Right atrium auricular region (tissue), 2 donors: Measurements from ENCODE around the gene FOXP2. TPM values are rescaled to one million over a fixed set of nuclear protein-coding genes. Genes with fewer than 3 reads are reported as not detected.
"Not testable (repeated sequence)": the region's sequence is repeated elsewhere in the genome, so short reads cannot be mapped to it uniquely, and the experiment has no call there.

ENCODE experiments used
- DNase-seq: peaks from one replicate; pipeline ENCODE4 v3.0.0-alpha.2; 2019; ENCODE audit warnings: low spot score
- H3K27ac ChIP-seq, 2 donors: fragments of 200-600 bp; sonication (generic); 1 replicate in 1 of 2; 2 replicates in 1 of 2; pipeline ENCODE4 v1.5.1; 2016 to 2019
- H3K27me3 ChIP-seq, 2 donors: fragments of 200-600 bp; sonication (generic); one replicate each; pipeline versions ENCODE4 v1.5.1 to v1.6.0; 2017 to 2019
- H3K36me3 ChIP-seq: fragments of 200-600 bp; sonication (generic); one replicate; pipeline ENCODE4 v1.5.1; 2016
- H3K4me1 ChIP-seq, 2 donors: fragments of 200-600 bp; sonication (generic); one replicate each; pipeline versions ENCODE4 v1.5.1 to v1.6.0; 2017 to 2019
- H3K4me3 ChIP-seq, 2 donors: fragments of 200-600 bp; sonication (generic); 1 replicate in 1 of 2; 2 replicates in 1 of 2; pipeline ENCODE4 v1.5.1; 2017 to 2019; ENCODE audit warnings: mild to moderate bottlenecking in 1 of 2, moderate library complexity in 1 of 2
- H3K9me3 ChIP-seq, 2 donors: fragments of 200-600 bp; sonication (generic); one replicate each; pipeline ENCODE4 v1.5.1; 2019
- total RNA-seq, 2 donors: library from RNA; depleted of rRNA; stranded (reverse); fragments of >200 nt; gene quantifications; one replicate each; pipeline ENCODE4 v1.1.0, GENCODE V29; 2016
- TF ChIP-seq, protein P1 (sequence below), 2 donors: fragments of 200-600 bp; sonication (generic); IDR thresholded peaks; one replicate each; pipeline ENCODE4 v1.5.1; 2019; ENCODE audit warnings: antibody characterized with exemption in 2 of 2

Gene FOXP2
- total RNA-seq, 2 donors from 2014 or later = 2.0 to 3.8 TPM

DNA sequence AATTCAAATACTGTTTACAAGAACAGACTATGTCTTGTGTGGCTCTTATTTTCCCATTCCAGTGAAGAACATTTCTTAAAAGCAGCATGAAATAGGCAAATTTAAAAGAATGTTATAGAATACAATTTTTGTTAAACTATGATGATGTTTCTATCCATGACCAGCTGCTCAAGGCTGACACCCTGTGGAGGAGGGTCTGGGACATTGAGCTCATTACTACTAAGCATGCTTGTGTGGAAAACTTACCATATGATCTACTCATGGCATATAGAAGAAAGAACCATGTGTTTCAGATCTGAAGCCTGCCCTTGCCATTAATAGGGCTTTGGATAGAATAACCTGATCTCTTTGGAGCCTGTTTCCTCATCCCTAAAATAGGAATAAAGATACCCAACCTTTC, 125.0 kb downstream of the FOXP2 start:
- TF ChIP-seq, protein P1, sequence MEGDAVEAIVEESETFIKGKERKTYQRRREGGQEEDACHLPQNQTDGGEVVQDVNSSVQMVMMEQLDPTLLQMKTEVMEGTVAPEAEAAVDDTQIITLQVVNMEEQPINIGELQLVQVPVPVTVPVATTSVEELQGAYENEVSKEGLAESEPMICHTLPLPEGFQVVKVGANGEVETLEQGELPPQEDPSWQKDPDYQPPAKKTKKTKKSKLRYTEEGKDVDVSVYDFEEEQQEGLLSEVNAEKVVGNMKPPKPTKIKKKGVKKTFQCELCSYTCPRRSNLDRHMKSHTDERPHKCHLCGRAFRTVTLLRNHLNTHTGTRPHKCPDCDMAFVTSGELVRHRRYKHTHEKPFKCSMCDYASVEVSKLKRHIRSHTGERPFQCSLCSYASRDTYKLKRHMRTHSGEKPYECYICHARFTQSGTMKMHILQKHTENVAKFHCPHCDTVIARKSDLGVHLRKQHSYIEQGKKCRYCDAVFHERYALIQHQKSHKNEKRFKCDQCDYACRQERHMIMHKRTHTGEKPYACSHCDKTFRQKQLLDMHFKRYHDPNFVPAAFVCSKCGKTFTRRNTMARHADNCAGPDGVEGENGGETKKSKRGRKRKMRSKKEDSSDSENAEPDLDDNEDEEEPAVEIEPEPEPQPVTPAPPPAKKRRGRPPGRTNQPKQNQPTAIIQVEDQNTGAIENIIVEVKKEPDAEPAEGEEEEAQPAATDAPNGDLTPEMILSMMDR (IDR thresholded peaks at IDR 0.05) = peak in 1 of 2 donors; percentile 42
- no peak for DNase-seq
- no peak overlapping the region for H3K27ac ChIP-seq
- no peaks in the 10 kb centered on the region for H3K36me3 ChIP-seq
- no peaks in the 10 kb centered on the region for H3K9me3 ChIP-seq
- no peaks in the 10 kb centered on the region for H3K27me3 ChIP-seq
- H3K4me1 ChIP-seq = no peaks in the 10 kb centered on the region
- no peak overlapping the region for H3K4me3 ChIP-seq

DNA sequence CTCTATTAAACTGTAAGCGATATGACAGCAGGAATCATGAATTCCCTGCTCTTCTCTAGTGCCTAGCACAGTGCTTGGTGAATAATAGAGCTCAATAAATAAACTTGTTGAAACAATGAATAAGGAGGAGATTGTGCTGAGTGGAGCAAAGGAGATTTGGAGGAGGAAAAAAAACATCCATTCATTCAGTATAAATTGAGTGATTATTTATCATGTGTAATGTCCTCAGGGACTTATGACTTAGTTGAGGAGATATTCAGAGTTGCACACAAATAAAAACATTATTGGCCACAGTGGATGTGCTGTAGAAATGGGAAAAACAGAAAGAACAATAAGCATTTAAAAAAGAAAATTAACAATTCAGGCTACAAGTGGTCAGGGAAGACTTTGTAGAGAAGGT, 125.7 kb downstream of the FOXP2 start:
- no peaks in the 10 kb centered on the region for H3K9me3 ChIP-seq
- no peaks in the 10 kb centered on the region for H3K4me1 ChIP-seq
- H3K4me3 ChIP-seq = no peak overlapping the region
- H3K27ac ChIP-seq = no peak overlapping the region
- no peak for DNase-seq
- TF ChIP-seq, protein P1 (IDR thresholded peaks at IDR 0.05) = no peak
- no peaks in the 10 kb centered on the region for H3K27me3 ChIP-seq
- no peaks in the 10 kb centered on the region for H3K36me3 ChIP-seq

- H3K9me3 ChIP-seq, H3K27me3 ChIP-seq, H3K27ac ChIP-seq, DNase-seq, H3K4me3 ChIP-seq, H3K4me1 ChIP-seq, H3K36me3 ChIP-seq: not testable (repeated sequence)
These were observed 132.7 kb downstream of the FOXP2 start for GRCh38 chr7:114547346-114547745.

DNA sequence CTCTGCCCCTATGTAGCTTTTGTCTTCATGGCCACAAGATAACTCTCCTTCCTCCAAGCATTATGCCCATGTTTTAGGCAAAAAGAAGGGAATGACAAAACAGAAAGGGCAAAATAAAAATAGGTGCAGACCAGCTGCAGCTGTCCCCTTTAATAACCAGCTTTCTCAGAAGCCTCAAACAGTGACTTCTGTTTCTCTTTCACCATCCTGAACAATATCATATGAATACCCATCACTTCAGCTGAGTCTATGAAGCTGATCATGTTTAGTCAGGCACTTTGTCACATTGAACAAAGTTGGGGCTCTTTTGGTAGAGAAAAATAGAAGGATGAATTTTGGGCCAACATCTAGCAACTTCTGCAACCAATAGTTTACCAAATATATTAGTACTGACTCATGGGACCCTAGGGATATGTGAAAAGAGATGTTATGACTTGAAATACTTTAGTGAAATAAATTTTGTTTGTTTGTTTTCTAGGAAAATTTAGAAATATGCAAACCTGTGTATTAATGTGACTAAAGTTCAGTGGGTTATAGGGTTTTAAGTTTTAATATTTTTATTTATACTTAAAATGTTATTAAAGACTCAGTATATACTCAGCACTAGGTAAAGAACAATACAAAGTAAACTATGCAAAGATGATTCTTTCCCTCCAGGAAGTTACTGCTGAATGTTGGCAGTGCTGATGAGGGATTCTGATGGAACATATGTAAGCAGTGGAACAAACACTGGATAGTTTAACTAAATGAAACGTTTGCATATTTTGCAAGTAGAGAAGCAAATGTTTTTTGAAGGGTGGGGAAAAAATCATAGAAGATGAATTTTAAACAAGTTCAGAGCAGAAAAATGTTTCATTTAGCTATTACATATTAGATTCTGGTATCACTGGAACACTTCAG, 133.7 kb downstream of the FOXP2 start:
- Histone ChIP-seq H3K36me3 (no peaks in the 10 kb centered on the region), H3K27ac (no peak overlapping the region)

GRCh38 chr7:114554781-114555537, 140.3 kb downstream of the FOXP2 start:
- no peaks in the 10 kb centered on the region for H3K27me3 ChIP-seq
- no peak overlapping the region for H3K27ac ChIP-seq
- TF ChIP-seq, protein P1 (IDR thresholded peaks at IDR 0.05) = no peak
- no peak overlapping the region for H3K4me3 ChIP-seq
- no peak for DNase-seq
- H3K36me3 ChIP-seq = no peaks in the 10 kb centered on the region
- no peaks in the 10 kb centered on the region for H3K4me1 ChIP-seq
- H3K9me3 ChIP-seq = no peaks in the 10 kb centered on the region

More for the DNA sequence above, 133.7 kb downstream of the FOXP2 start:
- Histone ChIP-seq H3K4me3 (no peak overlapping the region), H3K9me3 (no peaks in the 10 kb centered on the region), H3K27me3 (no peaks in the 10 kb centered on the region), H3K4me1 (no peaks in the 10 kb centered on the region)
- no peak for DNase-seq
- TF ChIP-seq, protein P1 (IDR thresholded peaks at IDR 0.05) = no peak

- H3K4me3 ChIP-seq = no peak overlapping the region
- no peak overlapping the region for H3K27ac ChIP-seq
- TF ChIP-seq, protein P1 (IDR thresholded peaks at IDR 0.05) = no peak
- H3K9me3 ChIP-seq = no peaks in the 10 kb centered on the region
- H3K27me3 ChIP-seq = no peaks in the 10 kb centered on the region
- H3K36me3 ChIP-seq = no peaks in the 10 kb centered on the region
- H3K4me1 ChIP-seq = no peaks in the 10 kb centered on the region
- DNase-seq = no peak
These were observed 152.8 kb downstream of the FOXP2 start for GRCh38 chr7:114567416-114567815.
